K562 (cell line): ENCODE data around the gene HS3ST4. TPM values are rescaled to one million over a fixed set of nuclear protein-coding genes. Genes with fewer than 3 reads are reported as not detected.

Experiments
- ATAC-seq: fragments of 200-7000 bp; cut with Tn5 transposase; 3 replicates; pipeline ENCODE4 v1.9.1; 2020; ENCODE audit warnings: moderate library complexity
- BruUV-seq: library from RNA; stranded (reverse); fragments of 400-500 nt; replicated peaks from 2 replicates; lab custom pipeline; 2021; lab: Mats Ljungman, UMichigan
- CTCF ChIA-PET: fragments of 300-600 bp; formaldehyde crosslinking; extraction: SDS; loops from one replicate; lab custom pipeline; 2021; ENCODE audit warnings: low intra/inter-chr PET ratio; lab: Yijun Ruan, JAX
- POLR2A ChIA-PET: fragments of 300-600, 350-650 bp; sonication (Branson Sonifier 250); formaldehyde crosslinking; extraction: SDS; loops from one replicate; lab custom pipeline; 2021; ENCODE audit warnings: antibody characterized with exemption, inconsistent platforms; lab: Yijun Ruan, JAX
- DNase-seq, 4 experiments: peaks; one replicate each; pipeline versions ENCODE4 v3.0.0 to v3.0.0-alpha.2; 2011 to 2018; ENCODE audit warnings: low spot score in 3 of 4, mixed read lengths in 3 of 4; ENCODE audit errors: extremely low read depth in 1 of 4
- FAIRE-seq: peaks from 2 replicates; lab custom pipeline; 2011; peaks lifted over from hg19 to GRCh38; lab: Jason Lieb, UNC
- H2AFZ ChIP-seq: 2 replicates; pipeline ENCODE4 v1.6.0; 2011; ENCODE audit warnings: low read depth, low read length, control low read depth, inconsistent platforms
- H3K27ac ChIP-seq: fragments of 200-600 bp; 3 replicates; pipeline ENCODE4 v1.8.0; 2011; ENCODE audit warnings: low read depth, mild to moderate bottlenecking, control low read depth, inconsistent platforms, low read length, moderate library complexity, mixed read lengths; ENCODE audit errors: extremely low read depth
- H3K27me3 ChIP-seq, 2 experiments: fragments of 300-600 bp in 1 of 2; 2 replicates in 1 of 2; 3 replicates in 1 of 2; pipeline versions ENCODE4 v1.6.0 to v1.8.0; 2011; ENCODE audit warnings: inconsistent platforms in 2 of 2, low read length in 2 of 2, mild to moderate bottlenecking in 1 of 2, mixed read lengths in 1 of 2, moderate library complexity in 1 of 2; ENCODE audit not compliant: control insufficient read depth in 2 of 2, insufficient read depth in 2 of 2
- H3K36me3 ChIP-seq: fragments of 300-600 bp; 3 replicates; pipeline ENCODE4 v1.8.0; 2011; ENCODE audit warnings: mild to moderate bottlenecking, low read length, inconsistent platforms; ENCODE audit not compliant: control insufficient read depth, insufficient read depth
- H3K4me1 ChIP-seq, 2 experiments: fragments of 200-600 bp in 1 of 2; replicated peaks in 1 of 2; 2 replicates in 1 of 2; 3 replicates in 1 of 2; pipeline versions ENCODE4 v1.5.1 to v1.8.0; 2011; ENCODE audit warnings: inconsistent platforms in 2 of 2, low read length in 2 of 2, mild to moderate bottlenecking in 1 of 2, mixed read lengths in 1 of 2, moderate library complexity in 1 of 2; ENCODE audit not compliant: control insufficient read depth in 2 of 2, insufficient read depth in 2 of 2
- H3K4me2 ChIP-seq: 2 replicates; pipeline ENCODE4 v1.6.1; 2011; ENCODE audit warnings: low read length, control low read depth, inconsistent platforms, mixed read lengths; ENCODE audit not compliant: insufficient read depth
- H3K4me3 ChIP-seq: fragments of 200-600 bp; sonication (generic), shearing (Covaris generic); 2 replicates; pipeline ENCODE4 v1.5.1; 2016; ENCODE audit warnings: control low read depth, inconsistent platforms
- H3K79me2 ChIP-seq: fragments of 200-600 bp; 3 replicates; pipeline ENCODE4 v1.8.0; 2011; ENCODE audit warnings: low read length, inconsistent platforms; ENCODE audit not compliant: control insufficient read depth, insufficient read depth
- H3K9ac ChIP-seq, 2 experiments: 2 replicates each; pipeline versions ENCODE4 v1.6.0 to v1.6.1; 2011; ENCODE audit warnings: low read depth in 2 of 2, low read length in 2 of 2, control low read depth in 1 of 2, inconsistent platforms in 1 of 2, mild to moderate bottlenecking in 1 of 2, mixed read lengths in 1 of 2; ENCODE audit not compliant: insufficient read depth in 1 of 2
- H3K9me1 ChIP-seq: one replicate; pipeline ENCODE4 v1.6.0; 2011; ENCODE audit warnings: inconsistent platforms, mild to moderate bottlenecking, low read length, moderate library complexity; ENCODE audit not compliant: control insufficient read depth, insufficient read depth
- H3K9me3 ChIP-seq: replicated peaks from 2 replicates; pipeline ENCODE4 v1.5.1; 2011; ENCODE audit warnings: low read depth, low read length, inconsistent platforms; ENCODE audit not compliant: control insufficient read depth, insufficient read depth
- H4K20me1 ChIP-seq: replicated peaks from 2 replicates; pipeline ENCODE4 v1.6.1; 2011; ENCODE audit warnings: low read length, inconsistent platforms, mixed read lengths; ENCODE audit not compliant: control insufficient read depth, insufficient read depth
- CREB1 ChIP-seq, 2 experiments: sonication (generic) in 1 of 2; formaldehyde crosslinking in 1 of 2; IDR thresholded peaks; 2 replicates each; pipeline versions ENCODE4 v1.6.1 to v1.8.0; 2012 to 2022; ENCODE audit warnings: inconsistent platforms in 1 of 2, mild to moderate bottlenecking in 1 of 2, missing genetic modification reagents in 1 of 2, moderate library complexity in 1 of 2
- HLTF ChIP-seq: fragments of 450-650 bp; IDR thresholded peaks from 2 replicates; pipeline ENCODE4 v1.6.1; 2016
- KDM5B ChIP-seq: fragments of 200-600 bp; sonication (generic); IDR thresholded peaks from 2 replicates; pipeline ENCODE4 v1.6.1; 2012; ENCODE audit warnings: low read depth, mild to moderate bottlenecking, moderate library complexity, low read length, control low read depth, inconsistent platforms; ENCODE audit not compliant: insufficient replicate concordance
- RBM34 ChIP-seq: fragments of 200-400 bp; formaldehyde crosslinking; IDR thresholded peaks from 2 replicates; pipeline ENCODE4 v1.6.1; 2018; ENCODE audit warnings: low read length, borderline replicate concordance; ENCODE audit not compliant: insufficient read depth
- SMARCE1 ChIP-seq: fragments of 450-650 bp; IDR thresholded peaks from 2 replicates; pipeline ENCODE4 v1.7.1; 2016; ENCODE audit warnings: mild to moderate bottlenecking
- WGBS: fragments of 100-300 bp; shearing (Covaris generic); methylation state at CpG from one replicate; pipeline ENCODE4 v1.1.6; 2016; ENCODE audit warnings: low coverage, mixed read lengths; ENCODE audit not compliant: insufficient coverage; ENCODE audit errors: missing lambda C conversion rate; 5-methylcytosine and 5-hydroxymethylcytosine counted together
- in situ Hi-C: fragments of 300-500 bp; cut with MboI; formaldehyde crosslinking; loops from 4 replicates; pipeline ENCODE4 v1.15.0; 2018; ENCODE audit warnings: inconsistent platforms, mixed read lengths
- intact Hi-C: fragments of 100-400 bp; cut with micrococcal nuclease; formaldehyde crosslinking; loops from 2 replicates; pipeline ENCODE4 v1.14.2; 2022
- polyA plus RNA-seq, 8 experiments: library from polyadenylated mRNA; depleted of rRNA in 4 of 8; stranded (reverse) in 5 of 8; unstranded in 3 of 8; fragments of >200 nt; fragmentation: Nextera tagmentation in 2 of 8; fragmentation: Illumina TruSeq in 1 of 8; extraction: Ambion mirVana in 2 of 8; extraction: Trizol in 1 of 8; gene quantifications; 2 replicates each; pipeline versions ENCODE4 v1.2.1 to v1.2.3, GENCODE V29; 2011 to 2014; ENCODE audit warnings: inconsistent platforms in 1 of 8, missing spikeins in 1 of 8
- total RNA-seq, 7 experiments: library from RNA; depleted of rRNA in 6 of 7; stranded (reverse); fragments of >200 nt in 6 of 7; fragmentation: Illumina TruSeq in 2 of 7; extraction: Trizol in 2 of 7; gene quantifications; 2 replicates each; pipeline versions ENCODE4 v1.2.1 to v1.2.3, GENCODE V29; 2011 to 2021; ENCODE audit warnings: low replicate concordance in 1 of 7
- TF ChIP-seq, protein P1 (sequence below): sonication (generic); formaldehyde crosslinking; IDR thresholded peaks from 2 replicates; pipeline ENCODE4 v1.8.0; 2022; ENCODE audit warnings: mild to moderate bottlenecking, missing genetic modification reagents
- TF ChIP-seq, protein P2 (sequence below), 2 experiments: fragments of 450-650 bp in 1 of 2; sonication (generic) in 1 of 2; formaldehyde crosslinking in 1 of 2; IDR thresholded peaks in 1 of 2; conservative IDR thresholded peaks in 1 of 2; 2 replicates each; pipeline versions ENCODE4 v1.6.1 to v1.8.1; 2016 to 2023; ENCODE audit warnings: mild to moderate bottlenecking in 2 of 2, moderate library complexity in 2 of 2, inconsistent platforms in 1 of 2, missing genetic modification reagents in 1 of 2
- TF ChIP-seq, protein P3 (sequence below): sonication (generic); formaldehyde crosslinking; IDR thresholded peaks from 2 replicates; pipeline ENCODE4 v1.8.1; 2023; ENCODE audit warnings: mild to moderate bottlenecking, missing genetic modification reagents
- TF ChIP-seq, protein P4 (sequence below), 2 experiments: fragments of 450-650 bp; formaldehyde crosslinking in 1 of 2; IDR thresholded peaks; 2 replicates each; pipeline versions ENCODE4 v1.4.0 to v1.6.1; 2014 to 2020; ENCODE audit warnings: mild to moderate bottlenecking in 2 of 2, borderline replicate concordance in 1 of 2, low read depth in 1 of 2

Gene HS3ST4
- total and polyA plus RNA-seq, 9 of the 15 experiments (the other 6 are each of a cell fraction or from before 2014, with no cell fraction given): not detected

DNA sequence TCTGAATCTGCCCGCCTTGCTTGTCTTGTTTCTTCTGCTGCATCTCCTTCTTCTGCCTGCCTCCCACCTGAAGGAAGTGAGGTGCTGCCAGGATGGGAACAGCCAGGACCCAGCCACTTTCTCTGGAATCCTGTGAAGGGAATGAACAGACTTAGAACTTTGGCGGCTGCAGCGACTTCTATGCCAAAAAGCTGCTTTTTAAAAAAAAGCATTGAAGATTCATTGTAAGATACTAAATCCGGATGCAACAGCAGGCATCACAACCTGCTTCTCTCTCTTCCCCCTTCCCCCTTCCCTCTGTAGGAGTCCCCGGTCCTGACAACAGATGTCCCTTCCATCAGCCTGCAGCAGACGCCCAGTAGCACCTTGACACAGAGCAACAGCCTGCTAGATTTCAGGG, 176.3 kb downstream of the HS3ST4 start:
- no peak overlapping the region for H3K9ac ChIP-seq
- H3K4me3 ChIP-seq: no peak overlapping the region
- no peak overlapping the region for H2AFZ ChIP-seq
- DNase-seq (no peak), ATAC-seq (no peak), FAIRE-seq (no peak)
- no peaks in the 10 kb centered on the region for H4K20me1 ChIP-seq
- no peaks in the 10 kb centered on the region for H3K9me3 ChIP-seq
- POLR2A ChIA-PET: no interaction called here
- CTCF ChIA-PET: no interaction called here
- no peaks in the 10 kb centered on the region for H3K36me3 ChIP-seq
- H3K27ac ChIP-seq: no peak overlapping the region
- no peak overlapping the region for H3K4me2 ChIP-seq
- no peaks in the 10 kb centered on the region for H3K79me2 ChIP-seq
- H3K4me1 ChIP-seq: no peaks in the 10 kb centered on the region
- no peaks in the 10 kb centered on the region for H3K9me1 ChIP-seq
- H3K27me3 ChIP-seq: no peaks in the 10 kb centered on the region
- TF ChIP-seq RBM34 (no peak), SMARCE1 (no peak), HLTF (no peak), KDM5B (no peak), CREB1 (IDR thresholded peaks at IDR 0.05) (no peak), CREB1 (CRISPR knock-in tag; IDR thresholded peaks at IDR 0.05) (no peak)
- TF ChIP-seq, protein P1, sequence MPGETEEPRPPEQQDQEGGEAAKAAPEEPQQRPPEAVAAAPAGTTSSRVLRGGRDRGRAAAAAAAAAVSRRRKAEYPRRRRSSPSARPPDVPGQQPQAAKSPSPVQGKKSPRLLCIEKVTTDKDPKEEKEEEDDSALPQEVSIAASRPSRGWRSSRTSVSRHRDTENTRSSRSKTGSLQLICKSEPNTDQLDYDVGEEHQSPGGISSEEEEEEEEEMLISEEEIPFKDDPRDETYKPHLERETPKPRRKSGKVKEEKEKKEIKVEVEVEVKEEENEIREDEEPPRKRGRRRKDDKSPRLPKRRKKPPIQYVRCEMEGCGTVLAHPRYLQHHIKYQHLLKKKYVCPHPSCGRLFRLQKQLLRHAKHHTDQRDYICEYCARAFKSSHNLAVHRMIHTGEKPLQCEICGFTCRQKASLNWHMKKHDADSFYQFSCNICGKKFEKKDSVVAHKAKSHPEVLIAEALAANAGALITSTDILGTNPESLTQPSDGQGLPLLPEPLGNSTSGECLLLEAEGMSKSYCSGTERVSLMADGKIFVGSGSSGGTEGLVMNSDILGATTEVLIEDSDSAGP (CRISPR knock-in tag): no peak
- TF ChIP-seq, protein P2, sequence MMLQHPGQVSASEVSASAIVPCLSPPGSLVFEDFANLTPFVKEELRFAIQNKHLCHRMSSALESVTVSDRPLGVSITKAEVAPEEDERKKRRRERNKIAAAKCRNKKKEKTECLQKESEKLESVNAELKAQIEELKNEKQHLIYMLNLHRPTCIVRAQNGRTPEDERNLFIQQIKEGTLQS (IDR thresholded peaks at IDR 0.05): no peak
- TF ChIP-seq, protein P2 (CRISPR knock-in tag; conservative IDR thresholded peaks at IDR 0.05): no peak
- TF ChIP-seq, protein P3, sequence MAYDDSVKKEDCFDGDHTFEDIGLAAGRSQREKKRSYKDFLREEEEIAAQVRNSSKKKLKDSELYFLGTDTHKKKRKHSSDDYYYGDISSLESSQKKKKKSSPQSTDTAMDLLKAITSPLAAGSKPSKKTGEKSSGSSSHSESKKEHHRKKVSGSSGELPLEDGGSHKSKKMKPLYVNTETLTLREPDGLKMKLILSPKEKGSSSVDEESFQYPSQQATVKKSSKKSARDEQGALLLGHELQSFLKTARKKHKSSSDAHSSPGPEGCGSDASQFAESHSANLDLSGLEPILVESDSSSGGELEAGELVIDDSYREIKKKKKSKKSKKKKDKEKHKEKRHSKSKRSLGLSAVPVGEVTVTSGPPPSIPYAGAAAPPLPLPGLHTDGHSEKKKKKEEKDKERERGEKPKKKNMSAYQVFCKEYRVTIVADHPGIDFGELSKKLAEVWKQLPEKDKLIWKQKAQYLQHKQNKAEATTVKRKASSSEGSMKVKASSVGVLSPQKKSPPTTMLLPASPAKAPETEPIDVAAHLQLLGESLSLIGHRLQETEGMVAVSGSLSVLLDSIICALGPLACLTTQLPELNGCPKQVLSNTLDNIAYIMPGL: no peak
- TF ChIP-seq, protein P4, sequence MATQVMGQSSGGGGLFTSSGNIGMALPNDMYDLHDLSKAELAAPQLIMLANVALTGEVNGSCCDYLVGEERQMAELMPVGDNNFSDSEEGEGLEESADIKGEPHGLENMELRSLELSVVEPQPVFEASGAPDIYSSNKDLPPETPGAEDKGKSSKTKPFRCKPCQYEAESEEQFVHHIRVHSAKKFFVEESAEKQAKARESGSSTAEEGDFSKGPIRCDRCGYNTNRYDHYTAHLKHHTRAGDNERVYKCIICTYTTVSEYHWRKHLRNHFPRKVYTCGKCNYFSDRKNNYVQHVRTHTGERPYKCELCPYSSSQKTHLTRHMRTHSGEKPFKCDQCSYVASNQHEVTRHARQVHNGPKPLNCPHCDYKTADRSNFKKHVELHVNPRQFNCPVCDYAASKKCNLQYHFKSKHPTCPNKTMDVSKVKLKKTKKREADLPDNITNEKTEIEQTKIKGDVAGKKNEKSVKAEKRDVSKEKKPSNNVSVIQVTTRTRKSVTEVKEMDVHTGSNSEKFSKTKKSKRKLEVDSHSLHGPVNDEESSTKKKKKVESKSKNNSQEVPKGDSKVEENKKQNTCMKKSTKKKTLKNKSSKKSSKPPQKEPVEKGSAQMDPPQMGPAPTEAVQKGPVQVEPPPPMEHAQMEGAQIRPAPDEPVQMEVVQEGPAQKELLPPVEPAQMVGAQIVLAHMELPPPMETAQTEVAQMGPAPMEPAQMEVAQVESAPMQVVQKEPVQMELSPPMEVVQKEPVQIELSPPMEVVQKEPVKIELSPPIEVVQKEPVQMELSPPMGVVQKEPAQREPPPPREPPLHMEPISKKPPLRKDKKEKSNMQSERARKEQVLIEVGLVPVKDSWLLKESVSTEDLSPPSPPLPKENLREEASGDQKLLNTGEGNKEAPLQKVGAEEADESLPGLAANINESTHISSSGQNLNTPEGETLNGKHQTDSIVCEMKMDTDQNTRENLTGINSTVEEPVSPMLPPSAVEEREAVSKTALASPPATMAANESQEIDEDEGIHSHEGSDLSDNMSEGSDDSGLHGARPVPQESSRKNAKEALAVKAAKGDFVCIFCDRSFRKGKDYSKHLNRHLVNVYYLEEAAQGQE (IDR thresholded peaks at IDR 0.05; ENCODE audit: borderline replicate concordance): no peak
- TF ChIP-seq, protein P4 (CRISPR knock-in tag; IDR thresholded peaks at IDR 0.05; ENCODE audit: low read depth): no peak
- 2% methylated on average over 5 of the region's 6 CpGs for WGBS
- intact Hi-C loops (no loop called here), in situ Hi-C loops (no loop called here)
- no TSS peak for BruUV-seq
